NCI-H2227 (cell line): ENCODE measurements around the gene CASP6.

Source experiments
- DNase-seq: peaks from one replicate; lab custom pipeline; 2025; ENCODE audit not compliant: unreplicated experiment; lab: John Stamatoyannopoulos, UW

The CASP6 gene

GRCh38 chr4:109672169-109672930, 30.9 kb downstream of the CASP6 start:
- no peak for DNase-seq

- no peak for DNase-seq
These were observed 31.9 kb downstream of the CASP6 start for GRCh38 chr4:109671350-109671749.

GRCh38 chr4:109665783-109666485, 37.3 kb downstream of the CASP6 start:
- DNase-seq, result no peak

GRCh38 chr4:109662771-109663170, 40.5 kb downstream of the CASP6 start:
- DNase-seq, result no peak

GRCh38 chr4:109662116-109662515, 41.1 kb downstream of the CASP6 start:
- no peak for DNase-seq

- DNase-seq, result no peak
These were observed 44.3 kb downstream of the CASP6 start for GRCh38 chr4:109658871-109659410.

GRCh38 chr4:109657854-109658418, 45.3 kb downstream of the CASP6 start:
- DNase-seq, result no peak

- no peak for DNase-seq
These were observed 47.8 kb downstream of the CASP6 start for GRCh38 chr4:109655396-109655795.

GRCh38 chr4:109649872-109650271, 53.4 kb downstream of the CASP6 start:
- no peak for DNase-seq

GRCh38 chr4:109648997-109649575, 54.2 kb downstream of the CASP6 start:
- DNase-seq, result no peak

- no peak for DNase-seq
These were observed 54.8 kb downstream of the CASP6 start for GRCh38 chr4:109648266-109648996.

- DNase-seq, result no peak
These were observed 57.2 kb downstream of the CASP6 start for GRCh38 chr4:109645874-109646710.

- no peak for DNase-seq
These were observed 62.6 kb downstream of the CASP6 start for GRCh38 chr4:109640644-109641043.
